Naive thymus-derived CD8-positive, alpha-beta T cell (primary cell): Measurements from ENCODE around the gene ACBD6. TPM values are rescaled to one million over a fixed set of nuclear protein-coding genes. Genes with fewer than 3 reads are reported as not detected.

Experiments used
- ATAC-seq, 2 donors: fragments of 150-1000 bp; cut with Tn5 transposase in 1 of 2; sonication (Bioruptor Pico), chemical (Tn5 transposase) in 1 of 2; 1 replicate in 1 of 2; 2 replicates in 1 of 2; pipeline ENCODE4 v1.10.0; 2021; ENCODE audit warnings: mild to moderate bottlenecking in 2 of 2, moderate library complexity in 2 of 2
- POLR2A ChIA-PET: fragments of 350-600 bp; sonication (Branson Sonifier 250); formaldehyde crosslinking; loops from one replicate; lab custom pipeline; 2021; ENCODE audit warnings: antibody characterized with exemption; lab: Charles Lee
- DNase-seq, 10 donors: peaks; one replicate each; pipeline versions ENCODE4 v3.0.0 to v3.0.0-alpha.2; 2020 to 2022
- H3K27ac Mint-ChIP-seq, 10 donors: one replicate each; pipeline ENCODE4 v1.8.0; 2020 to 2022; ENCODE audit warnings: mild to moderate bottlenecking in 10 of 10, mixed read lengths in 10 of 10, moderate library complexity in 4 of 10, inconsistent platforms in 1 of 10
- H3K27me3 Mint-ChIP-seq, 5 donors: one replicate each; pipeline ENCODE4 v1.8.0; 2021 to 2022; ENCODE audit warnings: mixed read lengths in 5 of 5
- H3K36me3 Mint-ChIP-seq, 3 donors: one replicate each; pipeline ENCODE4 v1.8.0; 2020 to 2022; ENCODE audit warnings: mixed read lengths in 3 of 3, mild to moderate bottlenecking in 2 of 3, inconsistent platforms in 1 of 3
- H3K4me1 Mint-ChIP-seq, 4 donors: one replicate each; pipeline ENCODE4 v1.8.0; 2021 to 2022; ENCODE audit warnings: mixed read lengths in 4 of 4
- H3K4me3 Mint-ChIP-seq, 10 donors: one replicate each; pipeline ENCODE4 v1.8.0; 2020 to 2022; ENCODE audit warnings: mild to moderate bottlenecking in 10 of 10, mixed read lengths in 10 of 10, moderate library complexity in 6 of 10, inconsistent platforms in 1 of 10
- H3K9me3 Mint-ChIP-seq, 9 donors: one replicate each; pipeline ENCODE4 v1.8.0; 2020 to 2022; ENCODE audit warnings: mixed read lengths in 9 of 9, mild to moderate bottlenecking in 3 of 9, inconsistent platforms in 1 of 9, moderate library complexity in 1 of 9
- polyA plus RNA-seq, 3 donors: library from polyadenylated mRNA; unstranded; fragments of 300-500 nt; fragmentation: Illumina TruSeq; gene quantifications; one replicate each; pipeline ENCODE4 v1.2.3, GENCODE V29; 2021
- total RNA-seq, 8 experiments: library from RNA in 2 of 8; stranded (reverse) in 2 of 8; gene quantifications; one replicate each; pipeline ENCODE4 v1.2.3 and lab custom pipeline; 2021 to 2026

ACBD6 gene
- total and polyA plus RNA-seq, 5 experiments from 2014 or later = 45.8 to 63.6 (median 46.4) TPM

DNA sequence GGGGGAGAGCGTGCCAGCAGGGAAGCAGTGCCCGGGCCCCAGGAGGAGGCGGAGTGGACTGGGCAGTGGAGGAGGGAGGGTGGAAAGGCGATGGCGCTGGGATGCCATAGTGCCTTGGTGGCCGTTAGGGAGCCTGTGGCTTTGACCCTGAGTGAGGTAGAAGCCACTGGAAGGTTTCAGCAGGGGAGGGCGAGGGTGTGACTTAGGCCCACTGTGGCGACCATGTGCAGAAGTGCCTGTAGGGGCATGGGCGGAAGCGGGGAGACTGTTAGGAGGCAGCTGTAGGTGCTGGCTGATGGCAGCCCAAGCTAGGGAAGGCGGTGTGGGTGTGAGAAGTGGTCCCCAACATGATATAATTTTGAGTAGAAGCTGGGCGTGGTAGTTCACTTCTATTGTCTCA lies 244.1 kb downstream of the ACBD6 start:
- no peak overlapping the region for H3K4me3 Mint-ChIP-seq

DNA sequence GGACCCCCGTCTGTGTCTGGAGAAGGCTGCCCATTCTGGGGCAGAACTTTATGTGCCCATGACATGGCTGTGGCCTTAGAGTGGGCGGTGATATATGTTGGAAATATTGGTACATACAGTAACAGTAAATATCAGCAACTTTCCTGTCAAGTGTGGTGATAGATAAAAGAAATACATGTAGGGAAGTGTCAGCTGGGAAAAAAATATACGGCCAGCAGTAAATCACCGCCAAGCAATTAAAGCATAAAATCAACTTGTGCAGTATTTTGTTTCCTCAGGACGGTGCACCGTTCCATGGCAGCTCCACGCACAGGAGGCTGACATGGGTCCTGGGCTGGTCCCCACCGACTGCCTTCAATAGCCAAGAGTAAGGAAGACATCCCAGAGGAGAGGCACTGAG lies 244.9 kb downstream of the ACBD6 start:
- no peak overlapping the region for H3K4me3 Mint-ChIP-seq

More for the DNA sequence above, 244.1 kb downstream of the ACBD6 start:
- peaks cover 3 to 38% (median 11%) of the 10 kb centered on the region in 5 donors for H3K27me3 Mint-ChIP-seq
- H3K36me3 Mint-ChIP-seq = no peaks in the 10 kb centered on the region
- H3K9me3 Mint-ChIP-seq = no peaks in the 10 kb centered on the region
- no peak for ATAC-seq
- H3K4me1 Mint-ChIP-seq = peaks cover 0 to 3% (median 0%) of the 10 kb centered on the region in 4 donors
- POLR2A ChIA-PET = no interaction called here
- no peak for DNase-seq
- H3K27ac Mint-ChIP-seq = no peak overlapping the region

DNA sequence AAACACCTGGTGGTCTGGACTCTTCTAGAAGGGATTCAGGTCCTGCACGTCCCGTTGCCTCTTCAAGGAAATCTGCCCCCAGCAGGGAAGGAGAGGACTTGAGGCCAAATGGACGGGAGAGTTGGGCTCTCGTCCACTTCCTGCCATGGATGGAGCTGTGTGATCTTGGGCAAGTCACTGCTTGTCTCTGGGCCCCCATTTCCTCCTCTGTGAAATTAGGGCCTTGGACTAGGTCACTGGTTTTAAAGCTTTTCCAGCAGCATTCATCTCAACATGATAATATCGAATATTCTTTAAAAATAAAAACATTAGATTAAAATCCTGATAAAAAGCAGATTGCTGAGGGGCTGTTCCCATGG lies 245.4 kb downstream of the ACBD6 start:
- Mint-ChIP-seq H3K36me3 (no peaks in the 10 kb centered on the region), H3K27ac (peak overlapping the region in 1 of 10 donors; percentile 62)

More for the DNA sequence above, 244.9 kb downstream of the ACBD6 start:
- no peaks in the 10 kb centered on the region for H3K36me3 Mint-ChIP-seq
- no peak for ATAC-seq
- no peak overlapping the region for H3K27ac Mint-ChIP-seq
- H3K9me3 Mint-ChIP-seq = no peaks in the 10 kb centered on the region
- DNase-seq = no peak
- peaks cover 9 to 46% (median 14%) of the 10 kb centered on the region in 5 donors for H3K27me3 Mint-ChIP-seq
- POLR2A ChIA-PET = no interaction called here
- peaks cover 0 to 4% (median 0%) of the 10 kb centered on the region in 4 donors for H3K4me1 Mint-ChIP-seq

DNA sequence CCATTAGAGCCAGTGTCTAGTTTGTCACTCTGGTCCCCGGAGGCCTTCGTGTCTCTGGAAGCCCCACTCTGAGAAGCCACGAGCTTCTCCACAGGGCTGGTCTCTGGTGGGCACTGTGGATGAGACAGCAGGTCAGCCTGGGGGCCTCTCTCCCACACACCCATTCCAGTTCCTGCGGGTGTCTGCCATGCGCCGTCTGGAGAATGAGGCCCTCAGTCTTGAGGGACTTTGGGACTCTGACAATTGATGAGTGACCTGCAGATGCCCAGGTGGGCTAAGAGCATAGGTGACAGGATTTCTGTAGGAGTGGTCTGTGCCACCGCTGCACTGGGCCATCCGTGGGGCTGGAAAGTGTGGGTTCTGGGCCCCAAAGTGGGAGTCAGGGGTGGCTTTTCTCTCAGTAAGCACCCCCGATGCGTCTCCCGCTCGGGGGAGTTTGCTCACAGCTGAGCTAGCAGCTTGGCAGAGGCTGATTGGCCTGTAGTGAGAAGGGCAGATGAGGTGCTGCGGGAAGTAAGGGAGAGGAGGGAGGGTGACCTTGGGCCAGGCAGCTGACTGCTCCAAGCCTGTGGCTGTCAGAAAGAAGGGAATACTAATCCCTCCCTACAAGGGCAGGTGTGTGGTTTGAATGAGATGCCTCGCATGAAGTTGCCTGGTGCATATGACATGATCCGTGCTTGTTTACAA lies 245.9 kb downstream of the ACBD6 start:
- peak overlapping the region in 1 of 10 donors; percentile 62 for H3K27ac Mint-ChIP-seq
- ATAC-seq (no peak), DNase-seq (no peak)
- peaks cover 15 to 56% (median 20%) of the 10 kb centered on the region in 5 donors for H3K27me3 Mint-ChIP-seq
- H3K4me3 Mint-ChIP-seq = no peak overlapping the region
- H3K4me1 Mint-ChIP-seq = peaks cover 0 to 6% (median 0%) of the 10 kb centered on the region in 4 donors
- POLR2A ChIA-PET = no interaction called here
- no peaks in the 10 kb centered on the region for H3K9me3 Mint-ChIP-seq
- H3K36me3 Mint-ChIP-seq = no peaks in the 10 kb centered on the region

More for the DNA sequence above, 245.4 kb downstream of the ACBD6 start:
- Mint-ChIP-seq H3K9me3 (no peaks in the 10 kb centered on the region), H3K27me3 (peaks cover 12 to 50% (median 19%) of the 10 kb centered on the region in 5 donors), H3K4me1 (peaks cover 0 to 5% (median 0%) of the 10 kb centered on the region in 4 donors), H3K4me3 (no peak overlapping the region)
- POLR2A ChIA-PET = no interaction called here
- DNase-seq = no peak
- ATAC-seq = no peak

DNA sequence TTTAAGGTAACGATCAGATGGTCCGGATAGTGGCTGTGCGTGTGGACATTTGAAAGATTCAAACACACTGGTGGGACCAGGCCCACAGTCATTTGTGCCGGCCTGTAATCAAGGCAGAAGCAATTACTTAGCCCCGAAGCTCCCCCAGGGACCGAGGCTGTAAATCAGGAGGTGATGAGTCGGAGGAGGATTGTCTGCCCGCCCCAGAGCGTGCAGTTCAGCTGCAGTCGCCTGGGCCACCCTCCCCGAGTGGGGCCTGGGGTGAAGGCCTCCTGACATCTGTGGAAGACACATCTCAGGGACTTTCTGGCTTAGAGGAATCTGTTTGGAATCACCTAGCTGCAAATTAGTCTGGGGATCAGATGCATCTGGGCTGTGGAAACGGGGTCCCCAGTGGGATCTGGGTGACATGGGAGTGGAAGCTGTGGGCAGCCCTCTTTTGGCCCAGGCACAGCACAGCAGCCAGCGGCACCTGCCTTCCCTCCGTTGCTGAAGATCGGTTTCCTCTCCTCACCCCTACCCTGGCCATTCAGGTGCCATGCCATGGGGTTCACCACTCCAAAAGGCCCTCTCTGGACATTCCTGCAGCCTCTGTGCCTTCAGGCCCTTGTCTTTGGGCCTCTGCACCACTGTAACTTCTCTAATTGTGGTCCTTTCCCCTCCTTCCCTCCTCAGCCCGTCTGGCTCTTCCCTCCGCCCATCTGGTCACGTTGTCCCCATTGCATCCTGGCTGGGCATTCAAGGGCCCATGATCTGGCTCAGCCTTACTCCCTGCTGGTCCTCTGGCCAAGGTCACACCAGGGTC lies 246.6 kb downstream of the ACBD6 start:
- Mint-ChIP-seq H3K27me3 (peaks cover 20 to 63% (median 22%) of the 10 kb centered on the region in 5 donors), H3K36me3 (no peaks in the 10 kb centered on the region)

GRCh38 chr1:180254854-180255253 lies 247.5 kb downstream of the ACBD6 start:
- DNase-seq (no peak), ATAC-seq (no peak)
- Mint-ChIP-seq H3K27me3 (peaks cover 22 to 72% (median 28%) of the 10 kb centered on the region in 5 donors), H3K4me3 (no peak overlapping the region), H3K27ac (no peak overlapping the region), H3K36me3 (no peaks in the 10 kb centered on the region), H3K9me3 (no peaks in the 10 kb centered on the region), H3K4me1 (peaks cover 0 to 10% (median 4%) of the 10 kb centered on the region in 4 donors)
- POLR2A ChIA-PET = no interaction called here

More for the DNA sequence above, 246.6 kb downstream of the ACBD6 start:
- Mint-ChIP-seq H3K4me1 (peaks cover 0 to 6% (median 0%) of the 10 kb centered on the region in 4 donors), H3K9me3 (no peaks in the 10 kb centered on the region), H3K4me3 (no peak overlapping the region), H3K27ac (peak overlapping the region in 1 of 10 donors; percentile 18)
- ATAC-seq (no peak), DNase-seq (no peak)
- POLR2A ChIA-PET = no interaction called here

DNA sequence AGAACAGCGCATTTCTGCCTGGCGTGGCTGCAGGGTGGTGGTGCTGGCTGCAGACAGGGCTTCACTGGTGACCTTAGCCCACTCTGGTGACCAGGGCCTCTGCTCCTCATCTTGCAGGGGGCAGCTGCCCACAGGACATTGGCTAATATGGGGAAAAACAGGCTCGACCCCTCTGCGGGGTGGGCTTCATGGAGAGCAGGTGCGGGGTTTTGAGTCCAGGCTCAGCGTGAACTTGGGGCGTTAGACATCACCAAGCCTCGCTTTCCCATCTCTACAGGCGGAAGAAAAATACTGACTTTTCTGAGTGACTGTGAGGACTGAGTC lies 247.9 kb downstream of the ACBD6 start:
- DNase-seq (no peak), ATAC-seq (no peak)
- H3K36me3 Mint-ChIP-seq = no peaks in the 10 kb centered on the region
- peaks cover 0 to 10% (median 8%) of the 10 kb centered on the region in 4 donors for H3K4me1 Mint-ChIP-seq
- peaks cover 25 to 76% (median 31%) of the 10 kb centered on the region in 5 donors for H3K27me3 Mint-ChIP-seq
- POLR2A ChIA-PET = no interaction called here
- no peak overlapping the region for H3K4me3 Mint-ChIP-seq
- no peaks in the 10 kb centered on the region for H3K9me3 Mint-ChIP-seq
- H3K27ac Mint-ChIP-seq = no peak overlapping the region

DNA sequence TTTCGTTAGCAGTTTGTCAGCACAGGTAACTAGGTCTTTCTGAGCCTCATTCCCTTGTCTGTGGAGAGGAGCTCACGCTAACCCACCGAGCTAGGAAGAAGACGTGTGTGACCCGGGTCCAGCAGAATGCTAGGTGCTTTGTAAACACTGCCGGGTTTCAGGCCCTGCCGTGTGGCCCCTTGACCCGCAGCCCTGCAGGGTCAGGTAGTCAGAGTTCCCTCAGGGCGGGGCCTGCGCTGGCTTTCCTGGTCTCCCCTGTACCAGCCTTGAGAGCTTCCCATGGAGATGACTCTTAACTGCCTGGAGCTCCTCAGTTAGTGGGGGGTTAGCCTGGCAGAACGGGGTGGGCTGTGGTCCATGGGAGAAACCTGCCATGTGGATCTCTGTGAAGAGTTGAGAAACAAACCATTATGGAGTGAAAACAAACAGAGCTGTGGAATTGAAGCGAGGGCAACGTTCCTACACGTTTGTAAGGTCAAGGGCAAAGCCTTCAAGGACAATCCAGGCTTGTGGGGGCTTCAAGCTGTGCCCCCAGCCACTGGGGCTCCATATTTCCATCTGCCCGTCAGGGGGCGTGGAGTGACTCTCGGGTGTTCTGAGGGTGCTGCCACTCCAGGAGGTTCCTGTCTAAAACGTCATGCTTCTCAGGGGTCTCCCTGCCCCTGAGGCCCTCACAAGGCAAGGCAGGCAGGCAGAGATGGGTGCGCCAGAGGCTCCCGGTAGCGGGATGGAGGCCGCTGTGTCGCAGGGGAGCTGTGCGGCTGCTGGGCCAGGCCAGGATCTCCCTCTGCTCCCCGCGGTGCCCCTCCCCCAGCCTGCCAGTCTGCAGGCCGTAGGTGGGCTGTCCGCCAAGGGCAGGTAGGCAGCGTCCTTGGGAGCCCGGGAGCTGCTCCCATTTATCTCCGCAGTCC lies 248.5 kb downstream of the ACBD6 start:
- POLR2A ChIA-PET = no interaction called here
- DNase-seq (no peak), ATAC-seq (no peak)
- no peak overlapping the region for H3K4me3 Mint-ChIP-seq
- H3K9me3 Mint-ChIP-seq = no peaks in the 10 kb centered on the region
- H3K36me3 Mint-ChIP-seq = no peaks in the 10 kb centered on the region
- H3K4me1 Mint-ChIP-seq = peaks cover 0 to 11% (median 7%) of the 10 kb centered on the region in 4 donors
- H3K27ac Mint-ChIP-seq = peak overlapping the region in 1 of 10 donors; percentile 59
- H3K27me3 Mint-ChIP-seq = peaks cover 25 to 77% (median 31%) of the 10 kb centered on the region in 5 donors

- peaks cover 24 to 76% (median 34%) of the 10 kb centered on the region in 5 donors for H3K27me3 Mint-ChIP-seq
- H3K27ac Mint-ChIP-seq = peak overlapping the region in 1 of 10 donors; percentile 59
- no peaks in the 10 kb centered on the region for H3K9me3 Mint-ChIP-seq
- H3K4me3 Mint-ChIP-seq = no peak overlapping the region
- H3K4me1 Mint-ChIP-seq = peaks cover 0 to 11% (median 7%) of the 10 kb centered on the region in 4 donors
- no peaks in the 10 kb centered on the region for H3K36me3 Mint-ChIP-seq
- ATAC-seq = no peak
- POLR2A ChIA-PET = no interaction called here
- peak in 9 of 10 donors; percentile 10 to 80 (median 40) for DNase-seq
Observed at GRCh38 chr1:180252638-180253536, 249.5 kb downstream of the ACBD6 start.

- POLR2A ChIA-PET = no interaction called here
- no peaks in the 10 kb centered on the region for H3K9me3 Mint-ChIP-seq
- H3K36me3 Mint-ChIP-seq = no peaks in the 10 kb centered on the region
- no peak for ATAC-seq
- peak overlapping the region in 1 of 10 donors; percentile 53 for H3K27ac Mint-ChIP-seq
- peak in 1 of 10 donors; percentile 32 for DNase-seq
- H3K27me3 Mint-ChIP-seq = peaks cover 23 to 73% (median 38%) of the 10 kb centered on the region in 5 donors
- H3K4me3 Mint-ChIP-seq = no peak overlapping the region
- peaks cover 0 to 11% (median 7%) of the 10 kb centered on the region in 4 donors for H3K4me1 Mint-ChIP-seq
Observed at GRCh38 chr1:180251526-180252305, 250.7 kb downstream of the ACBD6 start.

- H3K4me3 Mint-ChIP-seq = no peak overlapping the region
- POLR2A ChIA-PET = no interaction called here
- peaks cover 22 to 75% (median 38%) of the 10 kb centered on the region in 5 donors for H3K27me3 Mint-ChIP-seq
- no peaks in the 10 kb centered on the region for H3K9me3 Mint-ChIP-seq
- peaks cover 0 to 11% (median 7%) of the 10 kb centered on the region in 4 donors for H3K4me1 Mint-ChIP-seq
- DNase-seq (no peak), ATAC-seq (no peak)
- H3K27ac Mint-ChIP-seq = peak overlapping the region in 1 of 10 donors; percentile 53
- H3K36me3 Mint-ChIP-seq = no peaks in the 10 kb centered on the region
Observed at GRCh38 chr1:180250883-180251509, 251.4 kb downstream of the ACBD6 start.
